K562 (cell line): Measurements from ENCODE around the gene SLC2A4. TPM values are rescaled to one million over a fixed set of nuclear protein-coding genes. Genes with fewer than 3 reads are reported as not detected.

Experiments
- ATAC-seq: fragments of 200-7000 bp; cut with Tn5 transposase; 3 replicates; pipeline ENCODE4 v1.9.1; 2020; ENCODE audit warnings: moderate library complexity
- BruUV-seq: library from RNA; stranded (reverse); fragments of 400-500 nt; replicated peaks from 2 replicates; lab custom pipeline; 2021; lab: Mats Ljungman, UMichigan
- CTCF ChIA-PET: fragments of 300-600 bp; formaldehyde crosslinking; extraction: SDS; loops from one replicate; lab custom pipeline; 2021; ENCODE audit warnings: low intra/inter-chr PET ratio; lab: Yijun Ruan, JAX
- POLR2A ChIA-PET: fragments of 300-600, 350-650 bp; sonication (Branson Sonifier 250); formaldehyde crosslinking; extraction: SDS; loops from one replicate; lab custom pipeline; 2021; ENCODE audit warnings: antibody characterized with exemption, inconsistent platforms; lab: Yijun Ruan, JAX
- DNase-seq, 4 experiments: peaks; one replicate each; pipeline versions ENCODE4 v3.0.0 to v3.0.0-alpha.2; 2011 to 2018; ENCODE audit warnings: low spot score in 3 of 4, mixed read lengths in 3 of 4; ENCODE audit errors: extremely low read depth in 1 of 4
- FAIRE-seq: peaks from 2 replicates; lab custom pipeline; 2011; peaks lifted over from hg19 to GRCh38; lab: Jason Lieb, UNC
- H2AFZ ChIP-seq: 2 replicates; pipeline ENCODE4 v1.6.0; 2011; ENCODE audit warnings: low read depth, low read length, control low read depth, inconsistent platforms
- H3K27ac ChIP-seq: fragments of 200-600 bp; 3 replicates; pipeline ENCODE4 v1.8.0; 2011; ENCODE audit warnings: low read depth, mild to moderate bottlenecking, control low read depth, inconsistent platforms, low read length, moderate library complexity, mixed read lengths; ENCODE audit errors: extremely low read depth
- H3K27me3 ChIP-seq, 2 experiments: fragments of 300-600 bp in 1 of 2; 2 replicates in 1 of 2; 3 replicates in 1 of 2; pipeline versions ENCODE4 v1.6.0 to v1.8.0; 2011; ENCODE audit warnings: inconsistent platforms in 2 of 2, low read length in 2 of 2, mild to moderate bottlenecking in 1 of 2, mixed read lengths in 1 of 2, moderate library complexity in 1 of 2; ENCODE audit not compliant: control insufficient read depth in 2 of 2, insufficient read depth in 2 of 2
- H3K36me3 ChIP-seq: fragments of 300-600 bp; 3 replicates; pipeline ENCODE4 v1.8.0; 2011; ENCODE audit warnings: mild to moderate bottlenecking, low read length, inconsistent platforms; ENCODE audit not compliant: control insufficient read depth, insufficient read depth
- H3K4me1 ChIP-seq, 2 experiments: fragments of 200-600 bp in 1 of 2; replicated peaks in 1 of 2; 2 replicates in 1 of 2; 3 replicates in 1 of 2; pipeline versions ENCODE4 v1.5.1 to v1.8.0; 2011; ENCODE audit warnings: inconsistent platforms in 2 of 2, low read length in 2 of 2, mild to moderate bottlenecking in 1 of 2, mixed read lengths in 1 of 2, moderate library complexity in 1 of 2; ENCODE audit not compliant: control insufficient read depth in 2 of 2, insufficient read depth in 2 of 2
- H3K4me2 ChIP-seq: 2 replicates; pipeline ENCODE4 v1.6.1; 2011; ENCODE audit warnings: low read length, control low read depth, inconsistent platforms, mixed read lengths; ENCODE audit not compliant: insufficient read depth
- H3K4me3 ChIP-seq: fragments of 200-600 bp; sonication (generic), shearing (Covaris generic); 2 replicates; pipeline ENCODE4 v1.5.1; 2016; ENCODE audit warnings: control low read depth, inconsistent platforms
- H3K79me2 ChIP-seq: fragments of 200-600 bp; 3 replicates; pipeline ENCODE4 v1.8.0; 2011; ENCODE audit warnings: low read length, inconsistent platforms; ENCODE audit not compliant: control insufficient read depth, insufficient read depth
- H3K9ac ChIP-seq, 2 experiments: 2 replicates each; pipeline versions ENCODE4 v1.6.0 to v1.6.1; 2011; ENCODE audit warnings: low read depth in 2 of 2, low read length in 2 of 2, control low read depth in 1 of 2, inconsistent platforms in 1 of 2, mild to moderate bottlenecking in 1 of 2, mixed read lengths in 1 of 2; ENCODE audit not compliant: insufficient read depth in 1 of 2
- H3K9me1 ChIP-seq: one replicate; pipeline ENCODE4 v1.6.0; 2011; ENCODE audit warnings: inconsistent platforms, mild to moderate bottlenecking, low read length, moderate library complexity; ENCODE audit not compliant: control insufficient read depth, insufficient read depth
- H3K9me3 ChIP-seq: replicated peaks from 2 replicates; pipeline ENCODE4 v1.5.1; 2011; ENCODE audit warnings: low read depth, low read length, inconsistent platforms; ENCODE audit not compliant: control insufficient read depth, insufficient read depth
- H4K20me1 ChIP-seq: replicated peaks from 2 replicates; pipeline ENCODE4 v1.6.1; 2011; ENCODE audit warnings: low read length, inconsistent platforms, mixed read lengths; ENCODE audit not compliant: control insufficient read depth, insufficient read depth
- ARID3A ChIP-seq: IDR thresholded peaks from 2 replicates; pipeline ENCODE4 v1.6.1; 2012; ENCODE audit warnings: low read depth, low read length, improper control_type of control experiment, borderline replicate concordance
- BRD4 ChIP-seq: fragments of 200-600 bp; sonication (generic); IDR thresholded peaks from 2 replicates; pipeline ENCODE4 v1.6.1; 2017; ENCODE audit warnings: inconsistent platforms
- CREM ChIP-seq: IDR thresholded peaks from 2 replicates; pipeline ENCODE4 v1.6.1; 2014; ENCODE audit warnings: antibody characterized with exemption, low read depth
- E2F3 ChIP-seq: fragments of 250-450 bp; sonication (Bioruptor Pico); IDR thresholded peaks from 2 replicates; pipeline ENCODE4 v1.4.0; 2020; ENCODE audit warnings: mild to moderate bottlenecking
- HMGXB4 ChIP-seq: sonication (generic); formaldehyde crosslinking; IDR thresholded peaks from 2 replicates; pipeline ENCODE4 v1.8.1; 2023; ENCODE audit warnings: mild to moderate bottlenecking, missing genetic modification reagents
- HOMEZ ChIP-seq: fragments of 250-450 bp; sonication (Bioruptor Pico); IDR thresholded peaks from 2 replicates; pipeline ENCODE4 v1.4.0; 2020; ENCODE audit warnings: mild to moderate bottlenecking, moderate library complexity
- KDM5B ChIP-seq: fragments of 200-600 bp; sonication (generic); IDR thresholded peaks from 2 replicates; pipeline ENCODE4 v1.6.1; 2012; ENCODE audit warnings: low read depth, mild to moderate bottlenecking, moderate library complexity, low read length, control low read depth, inconsistent platforms; ENCODE audit not compliant: insufficient replicate concordance
- NR2C2 ChIP-seq, 2 experiments: fragments of 200-800 bp in 1 of 2; sonication (Bioruptor generic) in 1 of 2; sonication (generic) in 1 of 2; formaldehyde crosslinking in 1 of 2; IDR thresholded peaks; 2 replicates each; pipeline versions ENCODE4 v1.6.1 to v1.8.0; 2016 to 2022; ENCODE audit warnings: mild to moderate bottlenecking in 1 of 2, missing compliant biosample characterization in 1 of 2, missing genetic modification characterization in 1 of 2, missing genetic modification reagents in 1 of 2
- PHF8 ChIP-seq: fragments of 200-600 bp; sonication (generic); IDR thresholded peaks from 2 replicates; pipeline ENCODE4 v1.6.1; 2012; ENCODE audit warnings: mixed run types, mild to moderate bottlenecking, inconsistent platforms, low read length, moderate library complexity, borderline replicate concordance
- SP2 ChIP-seq: IDR thresholded peaks from 2 replicates; pipeline ENCODE4 v1.6.1; 2011; ENCODE audit warnings: mild to moderate bottlenecking, low read depth, low read length, moderate library complexity; ENCODE audit not compliant: poor library complexity, severe bottlenecking; ENCODE audit errors: extremely low read depth
- ZBTB2 ChIP-seq: fragments of 450-650 bp; IDR thresholded peaks from 2 replicates; pipeline ENCODE4 v1.6.1; 2016; ENCODE audit warnings: antibody characterized with exemption
- ZNF224 ChIP-seq: sonication (generic); formaldehyde crosslinking; IDR thresholded peaks from 2 replicates; pipeline ENCODE4 v1.8.0; 2022; ENCODE audit warnings: mild to moderate bottlenecking, missing genetic modification reagents
- ZNF324 ChIP-seq: fragments of 250-450 bp; sonication (Bioruptor Pico); IDR thresholded peaks from 2 replicates; pipeline ENCODE4 v1.4.0; 2020; ENCODE audit warnings: mild to moderate bottlenecking
- WGBS: fragments of 100-300 bp; shearing (Covaris generic); methylation state at CpG from one replicate; pipeline ENCODE4 v1.1.6; 2016; ENCODE audit warnings: low coverage, mixed read lengths; ENCODE audit not compliant: insufficient coverage; ENCODE audit errors: missing lambda C conversion rate; 5-methylcytosine and 5-hydroxymethylcytosine counted together
- in situ Hi-C: fragments of 300-500 bp; cut with MboI; formaldehyde crosslinking; loops from 4 replicates; pipeline ENCODE4 v1.15.0; 2018; ENCODE audit warnings: inconsistent platforms, mixed read lengths
- intact Hi-C: fragments of 100-400 bp; cut with micrococcal nuclease; formaldehyde crosslinking; loops from 2 replicates; pipeline ENCODE4 v1.14.2; 2022
- polyA plus RNA-seq, 8 experiments: library from polyadenylated mRNA; depleted of rRNA in 4 of 8; stranded (reverse) in 5 of 8; unstranded in 3 of 8; fragments of >200 nt; fragmentation: Nextera tagmentation in 2 of 8; fragmentation: Illumina TruSeq in 1 of 8; extraction: Ambion mirVana in 2 of 8; extraction: Trizol in 1 of 8; gene quantifications; 2 replicates each; pipeline versions ENCODE4 v1.2.1 to v1.2.3, GENCODE V29; 2011 to 2014; ENCODE audit warnings: inconsistent platforms in 1 of 8, missing spikeins in 1 of 8
- total RNA-seq, 7 experiments: library from RNA; depleted of rRNA in 6 of 7; stranded (reverse); fragments of >200 nt in 6 of 7; fragmentation: Illumina TruSeq in 2 of 7; extraction: Trizol in 2 of 7; gene quantifications; 2 replicates each; pipeline versions ENCODE4 v1.2.1 to v1.2.3, GENCODE V29; 2011 to 2021; ENCODE audit warnings: low replicate concordance in 1 of 7

The SLC2A4 gene
- total and polyA plus RNA-seq, 9 of the 15 experiments (the other 6 are each of a cell fraction or from before 2014, with no cell fraction given) = 0.74 to 3.5 (median 1.6) TPM

GRCh38 chr17:7283471-7284216, 2.1 kb downstream of the SLC2A4 start:
- POLR2A ChIA-PET = interaction anchor here (0.6 to 1.4 kb wide), 5 partner anchors 10 to 368 kb away, joined by 3 to 5 read pairs (median 3); no protein-coding TSS in a partner anchor
- in situ Hi-C loops = loop anchor here (5.0 kb wide), 1 partner anchor 59 kb away; no protein-coding TSS in a partner anchor
- intact Hi-C loops = loop anchor here (5.0 kb wide), 1 partner anchor 46 kb away; the partner anchor contains the start of gene PHF23
- Histone ChIP-seq H4K20me1 (no peaks in the 10 kb centered on the region; the same call in 1 of the 2 replicates), H3K4me3 (no peak overlapping the region), H3K9ac (peak overlapping the region in 1 of 2 experiments; percentile 30; a peak in 1 of 4 replicates), H3K9me3 (no peaks in the 10 kb centered on the region), H3K27me3 (no peaks in the 10 kb centered on the region), H3K9me1 (no peaks in the 10 kb centered on the region), H2AFZ (no peak overlapping the region), H3K4me2 (no peak overlapping the region), H3K36me3 (0 out of 3 replicates have a peak, but pooled peaks cover 3% of the 10 kb centered on the region), H3K79me2 (no peaks in the 10 kb centered on the region; the same call in 2 of the 3 replicates), H3K4me1 (peaks cover 15 to 44% of the 10 kb centered on the region in 2 experiments; a peak in 4 of 5 replicates), H3K27ac (no peak overlapping the region)
- WGBS = 75% methylated on average over 11 of the region's 18 CpGs
- CTCF ChIA-PET = no interaction called here
- BruUV-seq = no TSS peak
- ATAC-seq = no peak
- no peak for FAIRE-seq
- DNase-seq = peak in 1 of 4 experiments; percentile 2
- no peak for TF ChIP-seq E2F3 (CRISPR knock-in tag)
- no peak for TF ChIP-seq BRD4
- TF ChIP-seq PHF8 = no peak
- TF ChIP-seq SP2 = no peak
- TF ChIP-seq NR2C2 (CRISPR knock-in tag; IDR thresholded peaks at IDR 0.05) = no peak
- no peak for TF ChIP-seq NR2C2 (tag; IDR thresholded peaks at IDR 0.05)
- TF ChIP-seq CREM = no peak
- no peak for TF ChIP-seq ARID3A
- no peak for TF ChIP-seq ZNF224
- no peak for TF ChIP-seq HOMEZ
- no peak for TF ChIP-seq ZBTB2
- TF ChIP-seq ZNF324 (CRISPR knock-in tag) = no peak
- no peak for TF ChIP-seq HMGXB4
- no peak for TF ChIP-seq KDM5B
